ENCODE data around the gene CREB5.

The CREB5 gene

GRCh38 chr7:28554802-28555471, 142.6 kb downstream of the CREB5 start:
- DNase-seq, result no peak

GRCh38 chr7:28556025-28556424, 143.7 kb downstream of the CREB5 start:
- no peak for DNase-seq

DNA sequence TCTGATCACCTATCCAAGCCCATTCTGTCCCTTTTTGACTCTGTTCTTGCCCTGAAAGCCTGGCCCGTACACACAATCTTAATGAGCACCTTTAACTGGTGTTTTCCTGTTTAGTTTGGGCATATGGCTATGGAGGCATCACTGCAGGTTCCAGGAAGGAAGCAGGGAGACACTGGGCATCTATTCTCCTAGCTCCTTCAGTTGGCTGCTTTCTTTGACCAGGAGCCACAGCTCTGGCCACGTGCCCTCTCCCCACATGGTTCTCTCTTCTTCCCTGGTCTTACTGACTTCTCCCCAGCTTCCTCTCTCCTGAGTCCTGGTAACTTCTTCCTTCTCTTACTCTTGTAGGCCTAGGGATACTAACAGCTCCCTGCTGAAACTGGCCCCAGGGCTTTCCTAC, 144.4 kb downstream of the CREB5 start:
- DNase-seq, result no peak

GRCh38 chr7:28558236-28558635, 145.9 kb downstream of the CREB5 start:
- no peak for DNase-seq

- no peak for DNase-seq
Measured at GRCh38 chr7:28560767-28561166, 148.4 kb downstream of the CREB5 start.

DNA sequence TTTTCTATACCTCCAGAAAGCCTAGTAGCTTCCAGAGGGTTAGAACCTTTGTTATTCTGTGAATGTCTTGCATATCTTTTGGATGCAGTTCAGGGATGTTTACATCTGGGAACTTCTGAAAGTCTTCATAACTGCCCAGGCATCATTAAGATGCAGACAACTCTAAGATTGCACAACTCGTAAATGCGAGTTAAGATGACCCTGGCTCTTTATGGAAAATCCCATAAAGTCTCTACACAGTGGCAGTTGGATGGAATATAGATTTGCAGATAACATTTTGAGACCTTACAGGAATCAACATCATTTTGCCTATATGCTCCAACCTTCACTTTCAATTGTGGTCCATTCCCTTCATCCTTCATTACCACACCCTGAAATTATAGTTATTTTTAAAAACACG, 151.7 kb downstream of the CREB5 start:
- DNase-seq, result no peak

GRCh38 chr7:28564755-28565374, 152.5 kb downstream of the CREB5 start:
- DNase-seq, result no peak

DNA sequence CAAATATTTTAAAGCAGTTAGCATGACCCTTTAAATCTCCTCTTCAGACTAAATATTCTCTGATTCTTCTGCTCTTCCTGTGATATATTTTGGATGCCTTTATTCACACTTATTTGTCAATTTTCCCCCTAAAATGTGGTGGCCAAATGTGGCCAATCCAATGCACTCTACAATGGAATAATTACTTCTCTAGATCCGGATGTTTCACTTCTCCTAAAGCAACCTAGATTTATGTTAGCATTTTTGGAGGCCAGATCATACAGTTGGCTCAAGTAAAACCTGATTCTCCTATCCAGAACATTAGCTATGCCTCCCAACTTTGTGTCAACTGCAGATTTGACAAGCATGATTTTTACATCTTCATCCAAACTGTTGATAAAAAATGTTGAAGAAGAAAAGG, 153.7 kb downstream of the CREB5 start:
- no peak for DNase-seq

GRCh38 chr7:28570113-28570969, 158.0 kb downstream of the CREB5 start:
- DNase-seq, result no peak

DNA sequence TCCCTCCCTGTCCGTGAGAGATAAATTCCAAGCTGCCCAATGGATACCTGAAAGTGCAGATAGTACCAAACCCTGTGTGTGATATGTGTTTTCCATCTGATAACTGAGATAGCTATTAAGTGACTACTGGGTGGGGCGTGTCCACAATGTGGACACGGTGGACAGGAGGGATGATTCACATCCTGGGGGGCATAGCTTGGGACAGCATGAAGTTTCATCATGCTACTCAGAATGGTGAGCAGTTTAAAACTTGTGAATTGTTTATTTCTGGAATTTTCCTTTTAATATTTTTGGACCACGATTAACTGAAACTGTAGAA, 158.6 kb downstream of the CREB5 start:
- DNase-seq, result no peak

DNA sequence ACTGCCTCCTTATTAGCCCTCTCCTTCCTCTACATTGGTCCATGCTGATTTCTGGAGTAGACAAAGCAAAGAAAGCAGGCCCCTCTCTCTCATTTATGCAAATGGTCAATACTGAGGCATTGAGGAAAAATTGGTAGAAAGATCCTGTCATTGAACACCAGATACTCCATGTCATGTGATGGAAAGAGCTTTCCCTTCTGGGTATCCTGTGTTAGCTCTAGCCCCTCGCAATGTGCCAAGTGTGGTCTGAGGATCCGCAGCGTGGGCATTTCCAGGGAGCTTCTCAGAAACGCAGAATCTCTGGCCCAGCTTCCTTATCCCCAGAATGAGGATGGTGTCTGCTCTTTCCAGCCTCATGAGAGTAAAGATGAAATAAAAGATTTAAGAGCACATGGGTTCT, 159.1 kb downstream of the CREB5 start:
- no peak for DNase-seq

- DNase-seq, result no peak
Measured at GRCh38 chr7:28572321-28573058, 160.2 kb downstream of the CREB5 start.

- no peak for DNase-seq
Measured at GRCh38 chr7:28573059-28573553, 160.8 kb downstream of the CREB5 start.

- DNase-seq, result no peak
Measured at GRCh38 chr7:28573651-28574301, 161.5 kb downstream of the CREB5 start.

DNA sequence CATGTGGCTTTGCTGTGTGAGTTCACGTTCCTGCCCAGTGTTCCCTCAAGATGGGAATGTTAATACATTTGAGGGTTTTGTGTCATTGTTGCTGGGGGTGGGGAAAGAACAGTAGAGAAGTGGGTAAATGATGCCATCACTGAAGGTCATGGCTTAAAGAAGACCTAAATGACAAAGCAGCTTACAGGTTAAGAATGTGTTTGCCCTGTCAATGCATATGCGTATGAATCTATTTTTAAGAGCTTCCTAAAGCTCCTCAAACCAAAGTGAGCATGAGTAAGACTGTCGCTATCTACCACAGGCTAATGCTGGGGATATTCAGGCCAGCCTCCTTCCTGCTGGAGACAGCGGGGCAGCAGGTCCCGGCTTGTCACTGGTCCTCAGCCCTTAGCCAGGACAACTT, 162.9 kb downstream of the CREB5 start:
- DNase-seq, result no peak

- DNase-seq, result no peak
Measured at GRCh38 chr7:28576656-28577055, 164.3 kb downstream of the CREB5 start.

DNA sequence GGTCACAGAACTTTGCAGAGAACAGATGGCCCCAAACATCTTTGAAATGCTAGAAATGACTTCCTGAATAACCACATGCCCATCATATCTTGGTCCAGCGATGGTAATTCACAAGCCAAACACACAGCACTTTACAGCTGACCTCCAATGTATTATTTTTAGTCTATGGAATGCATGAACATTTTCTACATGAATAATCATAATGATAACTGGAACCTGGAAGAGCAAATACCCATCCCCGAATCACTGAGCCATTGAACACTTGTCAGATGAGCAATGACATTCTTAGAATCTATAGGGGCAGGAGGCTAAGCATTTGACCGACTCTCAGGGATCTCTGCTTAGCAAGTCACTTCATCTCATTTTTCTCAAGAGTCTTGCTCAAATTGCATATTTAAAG, 167.3 kb downstream of the CREB5 start:
- DNase-seq, result no peak

- no peak for DNase-seq
Measured at GRCh38 chr7:28580665-28581064, 168.3 kb downstream of the CREB5 start.

- DNase-seq, result no peak
Measured at GRCh38 chr7:28581351-28581750, 169.0 kb downstream of the CREB5 start.

GRCh38 chr7:28582226-28582625, 169.9 kb downstream of the CREB5 start:
- DNase-seq, result no peak

- no peak for DNase-seq
Measured at GRCh38 chr7:28584235-28584634, 171.9 kb downstream of the CREB5 start.

DNA sequence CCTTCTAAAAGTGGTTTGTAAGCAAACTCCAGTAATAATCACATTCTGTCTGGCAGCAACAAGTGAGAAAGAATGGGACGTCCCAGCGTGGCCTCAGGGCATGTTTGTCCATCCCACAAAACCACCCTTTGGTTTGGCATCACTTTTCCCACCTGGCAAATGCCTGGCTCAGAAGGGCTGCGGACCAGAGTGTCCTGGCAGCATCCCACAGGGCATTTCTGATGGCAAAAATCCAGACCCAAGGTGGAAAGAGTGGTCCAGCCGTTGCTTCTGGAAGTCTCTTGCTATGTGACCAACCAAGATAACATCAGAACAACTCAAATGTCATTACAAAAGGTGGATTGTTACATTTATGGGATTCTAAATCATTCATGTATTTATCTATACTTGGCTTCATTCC, 174.4 kb downstream of the CREB5 start:
- no peak for DNase-seq

DNA sequence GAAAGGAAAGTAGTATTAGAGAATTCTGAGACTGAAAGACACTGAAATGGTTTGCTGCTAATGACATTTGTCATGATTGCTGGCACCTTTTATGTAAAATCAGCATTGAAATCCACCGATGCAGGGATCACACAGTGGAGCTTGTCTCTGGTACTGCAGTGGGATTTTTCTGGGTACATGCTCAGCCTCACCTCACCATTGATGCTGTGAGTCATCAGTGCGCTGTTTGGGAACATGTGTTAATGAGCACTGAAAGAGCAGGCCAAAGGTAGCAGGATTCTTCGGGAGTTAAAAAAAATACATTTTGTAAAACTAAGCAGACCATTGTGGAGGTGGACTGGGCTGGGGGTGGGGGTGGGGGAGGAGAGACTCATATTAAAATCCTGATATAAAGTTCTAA, 174.9 kb downstream of the CREB5 start:
- no peak for DNase-seq
